GM12878 (cell line): Measurements from ENCODE around the gene PLRG1.

Experiments
- POLR2A ChIP-seq: IDR thresholded peaks from 2 replicates; pipeline ENCODE4 v1.6.1; 2011; ENCODE audit warnings: low read depth, mild to moderate bottlenecking, low read length
- RBBP5 ChIP-seq: fragments of 200-600 bp; sonication (generic); conservative IDR thresholded peaks from 2 replicates; pipeline ENCODE4 v1.6.1; 2016
- ZNF274 ChIP-seq: IDR thresholded peaks from one replicate; pipeline ENCODE4 v1.8.0; 2011; ENCODE audit not compliant: insufficient read length, insufficient read depth
- TF ChIP-seq, protein P1 (sequence below): fragments of 450-650 bp; IDR thresholded peaks from 2 replicates; pipeline ENCODE4 v1.6.1; 2018; ENCODE audit warnings: borderline replicate concordance, mild to moderate bottlenecking; ENCODE audit not compliant: partially characterized antibody
- TF ChIP-seq, protein P2 (sequence below), 3 experiments: IDR thresholded peaks in 2 of 3; conservative IDR thresholded peaks in 1 of 3; 2 replicates each; pipeline ENCODE4 v1.5.1; 2011; ENCODE audit warnings: low read depth in 3 of 3, low read length in 3 of 3, mild to moderate bottlenecking in 3 of 3, control low read depth in 2 of 3, moderate library complexity in 2 of 3, inconsistent platforms in 1 of 3, mixed read lengths in 1 of 3; ENCODE audit not compliant: control insufficient read depth in 2 of 3, insufficient read depth in 1 of 3; ENCODE audit errors: extremely low read depth in 1 of 3

DNA sequence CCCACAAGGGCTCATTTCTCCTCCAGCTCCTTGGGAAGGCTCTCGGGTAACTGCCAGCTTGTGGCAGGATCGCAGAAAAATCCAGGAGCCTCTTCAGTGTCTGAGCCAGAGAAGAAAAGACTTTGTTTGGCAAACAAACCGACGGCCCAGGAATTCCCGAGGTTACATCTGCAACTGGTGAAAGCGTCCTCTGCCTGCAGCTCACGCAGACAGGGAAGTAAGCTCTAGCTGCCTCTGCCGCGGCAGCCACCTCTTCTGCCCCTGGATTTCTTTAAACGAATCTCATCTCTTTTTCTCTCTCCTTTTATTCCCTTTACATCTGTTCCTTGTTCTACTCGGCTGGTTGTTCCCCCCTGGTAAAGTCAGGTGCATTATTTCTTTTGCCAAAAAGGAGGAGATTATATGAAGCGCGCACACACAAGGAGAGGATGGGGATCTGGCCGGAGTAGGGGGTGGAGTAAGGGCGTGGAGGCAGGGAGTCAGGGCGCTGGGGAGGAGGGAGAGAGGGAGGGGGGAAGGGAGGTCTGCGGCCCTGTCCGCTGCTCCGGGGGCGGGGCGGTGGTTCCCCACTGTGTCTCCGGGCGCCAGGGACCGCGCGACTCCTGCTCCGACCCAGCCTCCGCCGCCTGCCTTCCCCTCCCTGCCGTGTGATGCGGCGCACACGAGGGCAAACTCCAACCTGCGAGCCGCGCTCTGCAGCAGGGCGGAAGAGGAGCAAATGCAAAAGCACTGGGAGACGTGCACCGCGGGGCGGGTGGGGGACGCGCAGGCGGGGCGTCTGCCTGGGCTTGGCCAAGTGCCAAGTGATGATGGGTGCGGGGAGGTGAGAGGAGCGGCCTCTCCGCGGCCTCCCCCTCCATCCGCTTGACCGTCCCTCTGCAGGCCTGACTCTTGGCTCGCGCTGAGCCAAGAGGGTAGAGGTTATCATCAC lies 58.6 kb downstream of the PLRG1 start, which contains the start of gene DCHS2:
- TF ChIP-seq RBBP5 (no peak), ZNF274 (no peak), POLR2A (no peak)
- TF ChIP-seq, protein P1, sequence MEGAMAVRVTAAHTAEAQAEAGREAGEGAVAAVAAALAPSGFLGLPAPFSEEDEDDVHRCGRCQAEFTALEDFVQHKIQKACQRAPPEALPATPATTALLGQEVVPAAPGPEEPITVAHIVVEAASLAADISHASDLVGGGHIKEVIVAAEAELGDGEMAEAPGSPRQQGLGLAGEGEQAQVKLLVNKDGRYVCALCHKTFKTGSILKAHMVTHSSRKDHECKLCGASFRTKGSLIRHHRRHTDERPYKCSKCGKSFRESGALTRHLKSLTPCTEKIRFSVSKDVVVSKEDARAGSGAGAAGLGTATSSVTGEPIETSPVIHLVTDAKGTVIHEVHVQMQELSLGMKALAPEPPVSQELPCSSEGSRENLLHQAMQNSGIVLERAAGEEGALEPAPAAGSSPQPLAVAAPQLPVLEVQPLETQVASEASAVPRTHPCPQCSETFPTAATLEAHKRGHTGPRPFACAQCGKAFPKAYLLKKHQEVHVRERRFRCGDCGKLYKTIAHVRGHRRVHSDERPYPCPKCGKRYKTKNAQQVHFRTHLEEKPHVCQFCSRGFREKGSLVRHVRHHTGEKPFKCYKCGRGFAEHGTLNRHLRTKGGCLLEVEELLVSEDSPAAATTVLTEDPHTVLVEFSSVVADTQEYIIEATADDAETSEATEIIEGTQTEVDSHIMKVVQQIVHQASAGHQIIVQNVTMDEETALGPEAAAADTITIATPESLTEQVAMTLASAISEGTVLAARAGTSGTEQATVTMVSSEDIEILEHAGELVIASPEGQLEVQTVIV, result no peak
- TF ChIP-seq, protein P2, sequence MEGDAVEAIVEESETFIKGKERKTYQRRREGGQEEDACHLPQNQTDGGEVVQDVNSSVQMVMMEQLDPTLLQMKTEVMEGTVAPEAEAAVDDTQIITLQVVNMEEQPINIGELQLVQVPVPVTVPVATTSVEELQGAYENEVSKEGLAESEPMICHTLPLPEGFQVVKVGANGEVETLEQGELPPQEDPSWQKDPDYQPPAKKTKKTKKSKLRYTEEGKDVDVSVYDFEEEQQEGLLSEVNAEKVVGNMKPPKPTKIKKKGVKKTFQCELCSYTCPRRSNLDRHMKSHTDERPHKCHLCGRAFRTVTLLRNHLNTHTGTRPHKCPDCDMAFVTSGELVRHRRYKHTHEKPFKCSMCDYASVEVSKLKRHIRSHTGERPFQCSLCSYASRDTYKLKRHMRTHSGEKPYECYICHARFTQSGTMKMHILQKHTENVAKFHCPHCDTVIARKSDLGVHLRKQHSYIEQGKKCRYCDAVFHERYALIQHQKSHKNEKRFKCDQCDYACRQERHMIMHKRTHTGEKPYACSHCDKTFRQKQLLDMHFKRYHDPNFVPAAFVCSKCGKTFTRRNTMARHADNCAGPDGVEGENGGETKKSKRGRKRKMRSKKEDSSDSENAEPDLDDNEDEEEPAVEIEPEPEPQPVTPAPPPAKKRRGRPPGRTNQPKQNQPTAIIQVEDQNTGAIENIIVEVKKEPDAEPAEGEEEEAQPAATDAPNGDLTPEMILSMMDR (IDR thresholded peaks at IDR 0.05 in 2 of 3, conservative IDR thresholded peaks at IDR 0.05 in 1 of 3; ENCODE audit: control insufficient read depth in 2 of 3, extremely low read depth in 1 of 3, insufficient read depth in 1 of 3, low read depth in 3 of 3, low read length in 3 of 3), result no peak
